Tibial nerve (tissue), 4 donors: ENCODE data around the gene CENPV.
"Not testable (repeated sequence)": the region's sequence is repeated elsewhere in the genome, so short reads cannot be mapped to it uniquely, and the experiment has no call there.

Experiments
- CTCF ChIP-seq, 5 experiments: fragments of 200-600 bp in 3 of 5; fragments of 450-650 bp in 2 of 5; sonication (generic) in 3 of 5; IDR thresholded peaks; one replicate each; pipeline ENCODE4 v1.5.1; 2016 to 2019; ENCODE audit warnings: antibody characterized with exemption in 5 of 5, mild to moderate bottlenecking in 3 of 5, moderate library complexity in 2 of 5
- EP300 ChIP-seq, 2 donors: sonication (generic); formaldehyde crosslinking; IDR thresholded peaks; one replicate each; pipeline ENCODE4 v1.6.1; 2017; ENCODE audit warnings: antibody characterized with exemption in 2 of 2, mild to moderate bottlenecking in 1 of 2
- POLR2A ChIP-seq, 2 donors: fragments of 450-650 bp; IDR thresholded peaks; one replicate each; pipeline ENCODE4 v1.6.1; 2017; ENCODE audit warnings: antibody characterized with exemption in 2 of 2, mild to moderate bottlenecking in 2 of 2, moderate library complexity in 2 of 2

DNA sequence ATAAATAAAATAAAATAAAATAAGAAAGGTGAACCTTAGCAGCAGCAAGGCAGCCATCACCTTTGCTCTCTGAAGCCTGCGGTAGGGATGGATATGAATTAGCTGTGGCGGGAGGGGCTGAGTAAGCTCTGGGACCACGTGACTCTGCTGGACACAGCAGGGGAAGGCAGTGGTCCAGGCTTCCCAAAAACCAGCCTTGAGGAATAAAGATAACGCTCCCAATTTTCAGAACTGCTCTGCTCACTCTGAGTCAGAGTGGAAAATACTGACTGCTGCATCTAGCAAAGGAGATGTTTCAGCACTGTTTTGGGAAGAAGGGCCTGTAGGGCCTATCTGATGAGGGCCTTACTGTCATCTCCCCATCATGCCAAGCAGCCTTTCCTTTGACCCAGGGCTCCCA is 42.6 kb upstream of the CENPV start:
- TF ChIP-seq POLR2A, CTCF, EP300 (IDR thresholded peaks at IDR 0.05): not testable (repeated sequence)
